AG09319 (cell line): ENCODE results near the gene AANAT.

Experiments
- DNase-seq: peaks from one replicate; pipeline ENCODE4 v3.0.0-alpha.2; 2010; ENCODE audit warnings: low read depth; ENCODE audit errors: extremely low read depth
- CTCF ChIP-seq: IDR thresholded peaks from 2 replicates; pipeline ENCODE4 v1.5.1; 2011; ENCODE audit warnings: low read depth, mild to moderate bottlenecking, inconsistent platforms, low read length, moderate library complexity

AANAT gene

GRCh38 chr17:76467366-76467765, at the start of gene AANAT:
AANAT (plus strand) TSS chr17:76467603; CDS start chr17:76468747, 1,144 bp downstream.
- DNase-seq, result no peak
- TF ChIP-seq CTCF, result no peak

GRCh38 chr17:76419576-76420260, 47.7 kb upstream of the AANAT start:
- TF ChIP-seq CTCF, result no peak
- no peak for DNase-seq

GRCh38 chr17:76420356-76421043, 46.9 kb upstream of the AANAT start:
- TF ChIP-seq CTCF, result no peak
- no peak for DNase-seq

GRCh38 chr17:76421044-76421407, 46.4 kb upstream of the AANAT start:
- DNase-seq, result no peak
- TF ChIP-seq CTCF, result no peak

- no peak for DNase-seq
- TF ChIP-seq CTCF, result no peak
Observed at GRCh38 chr17:76422406-76422805, 45.0 kb upstream of the AANAT start.

GRCh38 chr17:76422860-76423259, 44.5 kb upstream of the AANAT start:
- DNase-seq, result no peak
- no peak for TF ChIP-seq CTCF

GRCh38 chr17:76426853-76427252, 40.5 kb upstream of the AANAT start:
- DNase-seq, result no peak
- TF ChIP-seq CTCF, result no peak
